Epithelial cell of prostate (primary cell): ENCODE measurements around the gene IL16.

Experiments
- DNase-seq: peaks from one replicate; pipeline ENCODE4 v3.0.0-alpha.2; 2011; ENCODE audit warnings: low read depth, low spot score
- H3K27ac ChIP-seq: fragments of 450-650 bp; 2 replicates; pipeline ENCODE4 v1.5.1; 2017; ENCODE audit warnings: mild to moderate bottlenecking

The IL16 gene

GRCh38 chr15:81254277-81254915 lies 57.7 kb downstream of the IL16 start:
- DNase-seq, result no peak

GRCh38 chr15:81254916-81255290 lies 58.2 kb downstream of the IL16 start:
- no peak overlapping the region for H3K27ac ChIP-seq
- DNase-seq, result no peak

More at GRCh38 chr15:81254277-81254915, 57.7 kb downstream of the IL16 start:
- H3K27ac ChIP-seq, result no peak overlapping the region

- H3K27ac ChIP-seq, result no peak overlapping the region
- no peak for DNase-seq
Measured at GRCh38 chr15:81255315-81255957, 58.8 kb downstream of the IL16 start.

- DNase-seq, result no peak
- H3K27ac ChIP-seq, result no peak overlapping the region
Measured at GRCh38 chr15:81255958-81256320, 59.3 kb downstream of the IL16 start.

GRCh38 chr15:81256916-81257315 lies 60.2 kb downstream of the IL16 start:
- no peak for DNase-seq
- no peak overlapping the region for H3K27ac ChIP-seq

GRCh38 chr15:81257435-81257834 lies 60.8 kb downstream of the IL16 start:
- no peak overlapping the region for H3K27ac ChIP-seq
- no peak for DNase-seq

GRCh38 chr15:81258455-81258854 lies 61.8 kb downstream of the IL16 start:
- no peak overlapping the region for H3K27ac ChIP-seq
- DNase-seq, result no peak

- H3K27ac ChIP-seq, result no peak overlapping the region
- DNase-seq, result no peak
Measured at GRCh38 chr15:81259760-81260298, 63.1 kb downstream of the IL16 start.

GRCh38 chr15:81261172-81261811 lies 64.6 kb downstream of the IL16 start:
- no peak for DNase-seq
- H3K27ac ChIP-seq, result no peak overlapping the region

GRCh38 chr15:81263477-81263876 lies 66.8 kb downstream of the IL16 start:
- no peak overlapping the region for H3K27ac ChIP-seq
- DNase-seq, result no peak

GRCh38 chr15:81264072-81264857 lies 67.6 kb downstream of the IL16 start:
- no peak overlapping the region for H3K27ac ChIP-seq
- no peak for DNase-seq

GRCh38 chr15:81265256-81265943 lies 68.7 kb downstream of the IL16 start:
- no peak overlapping the region for H3K27ac ChIP-seq
- no peak for DNase-seq

GRCh38 chr15:81265944-81266775 lies 69.5 kb downstream of the IL16 start:
- no peak overlapping the region for H3K27ac ChIP-seq
- DNase-seq, result no peak

GRCh38 chr15:81268340-81268739 lies 71.7 kb downstream of the IL16 start:
- no peak overlapping the region for H3K27ac ChIP-seq
- DNase-seq, result no peak

- H3K27ac ChIP-seq, result no peak overlapping the region
- no peak for DNase-seq
Measured at GRCh38 chr15:81268881-81269601, 72.4 kb downstream of the IL16 start.

GRCh38 chr15:81270188-81270587 lies 73.5 kb downstream of the IL16 start:
- no peak overlapping the region for H3K27ac ChIP-seq
- DNase-seq, result no peak

GRCh38 chr15:81270781-81271491 lies 74.3 kb downstream of the IL16 start:
- DNase-seq, result no peak
- no peak overlapping the region for H3K27ac ChIP-seq
